A549 (cell line): ENCODE measurements around the gene DHRS4. TPM values are rescaled to one million over a fixed set of nuclear protein-coding genes. Genes with fewer than 3 reads are reported as not detected.

Source experiments
- ATAC-seq, 2 experiments: fragments of 200-7000 bp in 1 of 2; fragments of >200 bp in 1 of 2; cut with Nextera tagmentation in 1 of 2; cut with Tn5 transposase in 1 of 2; 3 replicates each; pipeline versions ENCODE4 v1.8.0 to v1.9.1; 2018 to 2020; ENCODE audit warnings: mild to moderate bottlenecking in 1 of 2, moderate library complexity in 1 of 2
- CTCF ChIA-PET: fragments of 300-600 bp; sonication (Branson Sonifier 250); formaldehyde crosslinking; extraction: SDS; loops from one replicate; lab custom pipeline; 2021; ENCODE audit warnings: antibody characterized with exemption, inconsistent platforms; lab: Yijun Ruan, JAX
- POLR2A ChIA-PET: fragments of 350-600 bp; formaldehyde crosslinking; extraction: SDS; loops from one replicate; lab custom pipeline; 2021; ENCODE audit warnings: antibody characterized with exemption, inconsistent platforms; lab: Yijun Ruan, JAX
- DNase-seq, 2 experiments: peaks; one replicate each; pipeline versions ENCODE4 v3.0.0 to v3.0.0-alpha.2; 2011 to 2016; ENCODE audit warnings: low read depth in 1 of 2, low spot score in 1 of 2
- FAIRE-seq: peaks from 2 replicates; lab custom pipeline; 2011; peaks lifted over from hg19 to GRCh38; lab: Jason Lieb, UNC
- H3K27ac ChIP-seq, 2 experiments: fragments of >200 bp; sonication (Bioruptor Twin); formaldehyde crosslinking; 3 replicates each; pipeline ENCODE4 v1.5.1; 2016 to 2017
- H3K4me1 ChIP-seq: fragments of >200 bp; sonication (Bioruptor Twin); formaldehyde crosslinking; 3 replicates; pipeline ENCODE4 v1.6.1; 2016
- H3K4me2 ChIP-seq: fragments of >200 bp; sonication (Bioruptor Twin); formaldehyde crosslinking; 3 replicates; pipeline ENCODE4 v1.6.1; 2016
- H3K4me3 ChIP-seq: fragments of >200 bp; sonication (Bioruptor Twin); formaldehyde crosslinking; 3 replicates; pipeline ENCODE4 v1.5.1; 2016
- H3K9me3 ChIP-seq: fragments of >200 bp; sonication (Bioruptor Twin); formaldehyde crosslinking; 3 replicates; pipeline ENCODE4 v1.6.1; 2016
- CBX8 ChIP-seq: fragments of 200-600 bp; sonication (generic); IDR thresholded peaks from 2 replicates; pipeline ENCODE4 v1.6.1; 2016
- CEBPB ChIP-seq, 2 experiments: fragments of >200 bp in 1 of 2; sonication (Bioruptor Twin) in 1 of 2; formaldehyde crosslinking in 1 of 2; IDR thresholded peaks; 2 replicates each; pipeline ENCODE4 v1.6.1; 2012 to 2016
- E2F6 ChIP-seq: IDR thresholded peaks from 2 replicates; pipeline ENCODE4 v1.6.1; 2012; ENCODE audit warnings: low read depth, borderline replicate concordance
- EHF ChIP-seq: fragments of 250-450 bp; sonication (Bioruptor Pico); IDR thresholded peaks from 2 replicates; pipeline ENCODE4 v1.5.0; 2020; ENCODE audit warnings: mild to moderate bottlenecking
- ELK1 ChIP-seq: fragments of 150-350 bp; IDR thresholded peaks from 2 replicates; pipeline ENCODE4 v1.6.1; 2014; ENCODE audit warnings: low read depth, mild to moderate bottlenecking, low read length
- EP300 ChIP-seq, 2 experiments: fragments of >200 bp; sonication (Bioruptor Twin); formaldehyde crosslinking; IDR thresholded peaks; 2 replicates in 1 of 2; 3 replicates in 1 of 2; pipeline ENCODE4 v1.6.1; 2016 to 2017
- ESRRA ChIP-seq: fragments of 150-350 bp; IDR thresholded peaks from 2 replicates; pipeline ENCODE4 v1.6.1; 2014; ENCODE audit warnings: mild to moderate bottlenecking, low read length, borderline replicate concordance
- FOSB ChIP-seq: fragments of 250-450 bp; sonication (Bioruptor Pico); IDR thresholded peaks from 2 replicates; pipeline ENCODE4 v1.5.0; 2020; ENCODE audit warnings: mild to moderate bottlenecking, moderate library complexity
- FOSL2 ChIP-seq, 2 experiments: fragments of 450-650 bp in 1 of 2; fragments of >200 bp in 1 of 2; sonication (Bioruptor Twin) in 1 of 2; formaldehyde crosslinking; IDR thresholded peaks; 2 replicates each; pipeline versions ENCODE4 v1.5.0 to v1.6.1; 2016 to 2020; ENCODE audit warnings: mild to moderate bottlenecking in 1 of 2, moderate library complexity in 1 of 2
- HDAC2 ChIP-seq: fragments of 200-600 bp; sonication (generic); IDR thresholded peaks from 2 replicates; pipeline ENCODE4 v1.6.1; 2016
- HEYL ChIP-seq: fragments of 250-450 bp; sonication (Bioruptor Pico); IDR thresholded peaks from 2 replicates; pipeline ENCODE4 v1.8.0; 2021; ENCODE audit warnings: mild to moderate bottlenecking, moderate library complexity
- HOXA7 ChIP-seq: fragments of 250-450 bp; sonication (Bioruptor Pico); IDR thresholded peaks from 2 replicates; pipeline ENCODE4 v1.5.0; 2020; ENCODE audit warnings: mild to moderate bottlenecking, moderate library complexity
- HOXB5 ChIP-seq: fragments of 250-450 bp; sonication (Bioruptor Pico); IDR thresholded peaks from 2 replicates; pipeline ENCODE4 v1.5.0; 2020; ENCODE audit warnings: mild to moderate bottlenecking, moderate library complexity
- JUN ChIP-seq, 2 experiments: fragments of >200 bp; sonication (Bioruptor Twin); formaldehyde crosslinking; IDR thresholded peaks; 2 replicates in 1 of 2; 3 replicates in 1 of 2; pipeline ENCODE4 v1.6.1; 2016 to 2017
- MAFK ChIP-seq: fragments of 450-650 bp; IDR thresholded peaks from 2 replicates; pipeline ENCODE4 v1.6.1; 2014; ENCODE audit not compliant: partially characterized antibody
- NPAS2 ChIP-seq: fragments of 250-450 bp; sonication (Bioruptor Pico); IDR thresholded peaks from 2 replicates; pipeline ENCODE4 v1.8.0; 2022; ENCODE audit warnings: mild to moderate bottlenecking, moderate library complexity, borderline replicate concordance
- NR3C1 ChIP-seq: fragments of >200 bp; sonication (Bioruptor Twin); formaldehyde crosslinking; IDR thresholded peaks from 3 replicates; pipeline ENCODE4 v1.6.1; 2017
- PHF8 ChIP-seq: fragments of 200-600 bp; sonication (generic); IDR thresholded peaks from 2 replicates; pipeline ENCODE4 v1.6.1; 2016; ENCODE audit warnings: low read depth, mild to moderate bottlenecking, antibody characterized with exemption, moderate library complexity, borderline replicate concordance
- POLR2A ChIP-seq: IDR thresholded peaks from 2 replicates; pipeline ENCODE4 v1.6.1; 2012; ENCODE audit warnings: mild to moderate bottlenecking, low read length
- POLR2AphosphoS2 ChIP-seq: conservative IDR thresholded peaks from 2 replicates; pipeline ENCODE4 v1.6.1; 2012; ENCODE audit warnings: low read length, improper control_type of control experiment, inconsistent platforms
- RAD21 ChIP-seq, 2 experiments: fragments of >200 bp in 1 of 2; sonication (Bioruptor Twin) in 1 of 2; formaldehyde crosslinking in 1 of 2; IDR thresholded peaks in 1 of 2; conservative IDR thresholded peaks in 1 of 2; 2 replicates in 1 of 2; 3 replicates in 1 of 2; pipeline ENCODE4 v1.6.1; 2012 to 2018; ENCODE audit warnings: inconsistent platforms in 1 of 2
- RARB ChIP-seq: fragments of 250-450 bp; sonication (Bioruptor Pico); IDR thresholded peaks from 2 replicates; pipeline ENCODE4 v1.8.0; 2021; ENCODE audit warnings: mild to moderate bottlenecking, moderate library complexity
- RCOR1 ChIP-seq: fragments of 150-350 bp; IDR thresholded peaks from 2 replicates; pipeline ENCODE4 v1.6.1; 2014; ENCODE audit warnings: antibody characterized with exemption, low read length, low read depth
- SREBF2 ChIP-seq: fragments of 450-650 bp; IDR thresholded peaks from 2 replicates; pipeline ENCODE4 v1.6.1; 2014; ENCODE audit warnings: mild to moderate bottlenecking, moderate library complexity
- ZFP36 ChIP-seq: fragments of 450-650 bp; IDR thresholded peaks from 2 replicates; pipeline ENCODE4 v1.6.1; 2014; ENCODE audit warnings: borderline replicate concordance; ENCODE audit not compliant: partially characterized antibody
- ZSCAN20 ChIP-seq: fragments of 250-450 bp; sonication (Bioruptor Pico); IDR thresholded peaks from 2 replicates; pipeline ENCODE4 v1.8.0; 2022; ENCODE audit warnings: mild to moderate bottlenecking, moderate library complexity
- WGBS: methylation state at CpG from one replicate; pipeline ENCODE4 v1.1.6; 2017; ENCODE audit errors: missing lambda C conversion rate; 5-methylcytosine and 5-hydroxymethylcytosine counted together
- polyA plus RNA-seq, 4 experiments: library from polyadenylated mRNA; depleted of rRNA in 3 of 4; stranded (reverse); fragments of >200 nt; fragmentation: RNase III in 1 of 4; extraction: RNeasy Plus Mini Kit Qiagen cat#74134 plus additional on column Dnase treatment in 1 of 4; gene quantifications; 2 replicates in 3 of 4; 3 replicates in 1 of 4; pipeline ENCODE4 v1.2.3, GENCODE V29; 2011 to 2017
- TF ChIP-seq, protein P1 (sequence below): fragments of >200 bp; sonication (Bioruptor Twin); formaldehyde crosslinking; IDR thresholded peaks from 3 replicates; pipeline ENCODE4 v1.5.1; 2016
- TF ChIP-seq, protein P2 (sequence below): fragments of 250-450 bp; sonication (Bioruptor Pico); IDR thresholded peaks from 2 replicates; pipeline ENCODE4 v1.5.0; 2020; ENCODE audit warnings: low read depth, mild to moderate bottlenecking, moderate library complexity
- TF ChIP-seq, protein P3 (sequence below): fragments of >200 bp; sonication (Bioruptor Twin); formaldehyde crosslinking; IDR thresholded peaks from 2 replicates; pipeline ENCODE4 v1.6.1; 2016

DHRS4 gene
- polyA plus RNA-seq, 2 of the 4 experiments (the other 2 are of a cell fraction): 28.5 to 64.8 TPM

DNA sequence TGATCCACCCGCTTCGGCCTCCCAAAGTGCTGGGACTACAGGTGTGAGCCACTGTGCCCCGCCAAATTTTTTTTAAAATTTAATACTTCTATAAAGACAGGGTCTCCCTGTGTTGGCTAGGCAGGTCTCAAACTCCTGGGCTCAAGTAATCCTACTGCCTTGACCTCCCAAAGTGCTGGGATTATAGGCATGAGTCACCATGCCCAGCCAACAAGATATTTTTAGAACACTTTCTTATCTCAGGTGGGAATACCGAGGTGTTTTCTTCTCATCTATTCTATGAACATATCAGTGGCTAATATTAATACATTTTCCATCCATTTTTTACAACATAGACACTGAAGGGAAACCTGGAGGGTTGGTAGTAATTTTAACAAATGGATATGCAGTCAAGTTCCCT, 38.0 kb upstream of the DHRS4 start:
- 48% methylated on average over 4 of the region's 4 CpGs for WGBS
- 0 out of 3 replicates have a peak, but pooled peaks cover 5% of the 10 kb centered on the region for H3K9me3 ChIP-seq
- ChIA-PET CTCF (interaction anchor here (1.0 to 1.2 kb wide), 2 partner anchors 188 to 284 kb away, joined by 4 to 5 read pairs; no protein-coding TSS in a partner anchor), POLR2A (no interaction called here)
- FAIRE-seq (no peak), DNase-seq (no peak), ATAC-seq (no peak)
- H3K4me3 ChIP-seq: no peak overlapping the region
- TF ChIP-seq SREBF2 (no peak), HEYL (CRISPR knock-in tag) (no peak), ELK1 (no peak), RARB (no peak), ZFP36 (no peak), HOXA7 (CRISPR knock-in tag) (no peak), POLR2AphosphoS2 (no peak), E2F6 (no peak), FOSL2 (IDR thresholded peaks at IDR 0.05) (no peak), FOSL2 (CRISPR knock-in tag; IDR thresholded peaks at IDR 0.05) (no peak), MAFK (no peak), JUN (IDR thresholded peaks at IDR 0.05) (no peak), HDAC2 (no peak)
- TF ChIP-seq, protein P1, sequence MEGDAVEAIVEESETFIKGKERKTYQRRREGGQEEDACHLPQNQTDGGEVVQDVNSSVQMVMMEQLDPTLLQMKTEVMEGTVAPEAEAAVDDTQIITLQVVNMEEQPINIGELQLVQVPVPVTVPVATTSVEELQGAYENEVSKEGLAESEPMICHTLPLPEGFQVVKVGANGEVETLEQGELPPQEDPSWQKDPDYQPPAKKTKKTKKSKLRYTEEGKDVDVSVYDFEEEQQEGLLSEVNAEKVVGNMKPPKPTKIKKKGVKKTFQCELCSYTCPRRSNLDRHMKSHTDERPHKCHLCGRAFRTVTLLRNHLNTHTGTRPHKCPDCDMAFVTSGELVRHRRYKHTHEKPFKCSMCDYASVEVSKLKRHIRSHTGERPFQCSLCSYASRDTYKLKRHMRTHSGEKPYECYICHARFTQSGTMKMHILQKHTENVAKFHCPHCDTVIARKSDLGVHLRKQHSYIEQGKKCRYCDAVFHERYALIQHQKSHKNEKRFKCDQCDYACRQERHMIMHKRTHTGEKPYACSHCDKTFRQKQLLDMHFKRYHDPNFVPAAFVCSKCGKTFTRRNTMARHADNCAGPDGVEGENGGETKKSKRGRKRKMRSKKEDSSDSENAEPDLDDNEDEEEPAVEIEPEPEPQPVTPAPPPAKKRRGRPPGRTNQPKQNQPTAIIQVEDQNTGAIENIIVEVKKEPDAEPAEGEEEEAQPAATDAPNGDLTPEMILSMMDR: no peak
- TF ChIP-seq, protein P2, sequence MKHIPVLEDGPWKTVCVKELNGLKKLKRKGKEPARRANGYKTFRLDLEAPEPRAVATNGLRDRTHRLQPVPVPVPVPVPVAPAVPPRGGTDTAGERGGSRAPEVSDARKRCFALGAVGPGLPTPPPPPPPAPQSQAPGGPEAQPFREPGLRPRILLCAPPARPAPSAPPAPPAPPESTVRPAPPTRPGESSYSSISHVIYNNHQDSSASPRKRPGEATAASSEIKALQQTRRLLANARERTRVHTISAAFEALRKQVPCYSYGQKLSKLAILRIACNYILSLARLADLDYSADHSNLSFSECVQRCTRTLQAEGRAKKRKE (CRISPR knock-in tag): no peak
- no peaks in the 10 kb centered on the region for H3K4me1 ChIP-seq
- no peak overlapping the region for H3K27ac ChIP-seq
- no peak overlapping the region for H3K4me2 ChIP-seq

GRCh38 chr14:23916004-23916403, 37.6 kb upstream of the DHRS4 start:
- TF ChIP-seq CEBPB (IDR thresholded peaks at IDR 0.05) (no peak), RARB (no peak), ESRRA (no peak), MAFK (no peak), EHF (CRISPR knock-in tag) (no peak), PHF8 (no peak), RCOR1 (no peak), FOSL2 (IDR thresholded peaks at IDR 0.05) (no peak), FOSL2 (CRISPR knock-in tag; IDR thresholded peaks at IDR 0.05) (no peak)
- no peak for DNase-seq
- Histone ChIP-seq H3K4me2 (no peak overlapping the region), H3K27ac (no peak overlapping the region), H3K9me3 (0 out of 3 replicates have a peak, but pooled peaks cover 5% of the 10 kb centered on the region), H3K4me1 (no peaks in the 10 kb centered on the region), H3K4me3 (no peak overlapping the region)
- CTCF ChIA-PET: interaction anchor here (1.0 to 1.2 kb wide), 2 partner anchors 189 to 284 kb away, joined by 4 to 5 read pairs; no protein-coding TSS in a partner anchor
- ATAC-seq: no peak
- POLR2A ChIA-PET: no interaction called here
- WGBS: 44% methylated on average over 3 of the region's 3 CpGs
- no peak for FAIRE-seq

- 33% methylated on average over 5 of the region's 5 CpGs for WGBS
- Histone ChIP-seq H3K4me2 (no peak overlapping the region), H3K4me3 (no peak overlapping the region), H3K4me1 (no peaks in the 10 kb centered on the region), H3K9me3 (0 out of 3 replicates have a peak, but pooled peaks cover 5% of the 10 kb centered on the region), H3K27ac (no peak overlapping the region)
- ATAC-seq: no peak
- FAIRE-seq: no peak
- POLR2A ChIA-PET: no interaction called here
- CTCF ChIA-PET: interaction anchor here (1.0 to 1.2 kb wide), 3 partner anchors 36 to 285 kb away, joined by 3 to 5 read pairs (median 4); no protein-coding TSS in a partner anchor
- TF ChIP-seq CEBPB (IDR thresholded peaks at IDR 0.05): no peak
- no peak for TF ChIP-seq CBX8
- no peak for TF ChIP-seq HOXA7 (CRISPR knock-in tag)
- no peak for TF ChIP-seq FOSB (CRISPR knock-in tag)
- no peak for TF ChIP-seq FOSL2 (IDR thresholded peaks at IDR 0.05)
- TF ChIP-seq FOSL2 (CRISPR knock-in tag; IDR thresholded peaks at IDR 0.05): no peak
- TF ChIP-seq HOXB5 (CRISPR knock-in tag): no peak
- TF ChIP-seq EP300 (IDR thresholded peaks at IDR 0.05): no peak
- TF ChIP-seq, protein P3, sequence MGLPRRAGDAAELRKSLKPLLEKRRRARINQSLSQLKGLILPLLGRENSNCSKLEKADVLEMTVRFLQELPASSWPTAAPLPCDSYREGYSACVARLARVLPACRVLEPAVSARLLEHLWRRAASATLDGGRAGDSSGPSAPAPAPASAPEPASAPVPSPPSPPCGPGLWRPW: no peak
- TF ChIP-seq RARB: no peak
- TF ChIP-seq NPAS2: no peak
- TF ChIP-seq POLR2A: no peak
- TF ChIP-seq, protein P2 (CRISPR knock-in tag): no peak
- no peak for TF ChIP-seq RAD21 (conservative IDR thresholded peaks at IDR 0.05 in 1 of 2, IDR thresholded peaks at IDR 0.05 in 1 of 2)
- TF ChIP-seq NR3C1: no peak
- TF ChIP-seq ZSCAN20 (CRISPR knock-in tag): no peak
- no peak for TF ChIP-seq SREBF2
- DNase-seq: no peak
Measured at GRCh38 chr14:23916446-23916845, 37.1 kb upstream of the DHRS4 start.
